D721Med (cell line): ENCODE data around the gene NTNG1.

Experiments used
- DNase-seq: peaks from one replicate; pipeline ENCODE4 v3.0.0; 2011; ENCODE audit warnings: low spot score; ENCODE audit not compliant: insufficient read length
- FAIRE-seq: peaks from 2 replicates; lab custom pipeline; 2011; peaks lifted over from hg19 to GRCh38; lab: Jason Lieb, UNC
- TF ChIP-seq, protein P1 (sequence below): IDR thresholded peaks from 2 replicates; pipeline ENCODE4 v1.5.1; 2012; ENCODE audit warnings: mild to moderate bottlenecking, control low read depth; ENCODE audit not compliant: insufficient read depth; ENCODE audit errors: missing control alignments

The NTNG1 gene

DNA sequence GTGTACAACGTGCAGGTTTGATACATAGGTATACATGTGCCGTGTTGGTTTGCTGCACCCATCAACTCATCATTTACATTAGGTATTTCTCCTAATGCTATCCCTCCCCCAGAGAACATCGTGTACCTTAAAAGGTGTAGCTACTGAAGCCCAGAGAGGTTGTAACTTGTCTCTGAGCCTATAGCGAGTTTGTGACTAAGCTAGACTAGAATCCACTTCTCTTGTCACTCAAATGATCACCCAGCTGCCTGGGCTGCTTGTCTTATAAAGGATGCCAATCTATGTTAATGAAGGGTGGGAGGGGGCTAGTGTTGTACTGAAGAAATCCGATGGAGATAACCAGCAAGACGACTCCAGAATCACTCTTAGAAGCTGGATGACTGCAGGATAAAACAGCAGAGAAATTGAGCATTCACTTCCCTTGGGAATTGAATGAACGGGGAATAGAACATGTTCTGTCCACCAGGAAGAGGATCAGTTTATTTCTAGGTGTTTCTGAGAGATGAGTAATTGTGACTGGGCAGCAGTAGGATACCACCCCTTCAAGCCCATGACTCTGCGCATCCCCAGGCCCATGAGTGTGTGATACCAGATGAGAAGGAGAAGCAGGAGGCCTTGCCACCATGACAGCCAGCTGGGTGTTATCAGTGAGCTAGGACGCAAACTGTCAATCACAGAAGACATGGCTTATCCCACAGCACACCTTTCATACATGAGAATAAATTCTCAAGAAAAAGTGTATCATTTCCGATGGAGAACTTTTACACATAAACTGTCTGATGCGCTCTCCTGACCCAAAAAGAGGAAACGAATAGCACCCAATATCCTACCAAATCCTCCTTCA lies 390.4 kb downstream of the NTNG1 start:
- DNase-seq (no peak), FAIRE-seq (no peak)
- TF ChIP-seq, protein P1, sequence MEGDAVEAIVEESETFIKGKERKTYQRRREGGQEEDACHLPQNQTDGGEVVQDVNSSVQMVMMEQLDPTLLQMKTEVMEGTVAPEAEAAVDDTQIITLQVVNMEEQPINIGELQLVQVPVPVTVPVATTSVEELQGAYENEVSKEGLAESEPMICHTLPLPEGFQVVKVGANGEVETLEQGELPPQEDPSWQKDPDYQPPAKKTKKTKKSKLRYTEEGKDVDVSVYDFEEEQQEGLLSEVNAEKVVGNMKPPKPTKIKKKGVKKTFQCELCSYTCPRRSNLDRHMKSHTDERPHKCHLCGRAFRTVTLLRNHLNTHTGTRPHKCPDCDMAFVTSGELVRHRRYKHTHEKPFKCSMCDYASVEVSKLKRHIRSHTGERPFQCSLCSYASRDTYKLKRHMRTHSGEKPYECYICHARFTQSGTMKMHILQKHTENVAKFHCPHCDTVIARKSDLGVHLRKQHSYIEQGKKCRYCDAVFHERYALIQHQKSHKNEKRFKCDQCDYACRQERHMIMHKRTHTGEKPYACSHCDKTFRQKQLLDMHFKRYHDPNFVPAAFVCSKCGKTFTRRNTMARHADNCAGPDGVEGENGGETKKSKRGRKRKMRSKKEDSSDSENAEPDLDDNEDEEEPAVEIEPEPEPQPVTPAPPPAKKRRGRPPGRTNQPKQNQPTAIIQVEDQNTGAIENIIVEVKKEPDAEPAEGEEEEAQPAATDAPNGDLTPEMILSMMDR: no peak

- TF ChIP-seq, protein P1: no peak
- DNase-seq: no peak
- FAIRE-seq: no peak
Measured at GRCh38 chr1:107532318-107532717, 391.5 kb downstream of the NTNG1 start.
